HG03280 (cell line): ENCODE measurements around the gene GGN.
A peak's percentile ranks its signal among the peaks of the same experiment; 100 is the strongest.
"Not testable (repeated sequence)": the region's sequence is repeated elsewhere in the genome, so short reads cannot be mapped to it uniquely, and the experiment has no call there.

Experiments used
- ATAC-seq: cut with Tn5 transposase; IDR thresholded peaks from one replicate; pipeline ENCODE4 v1.9.1; 2021; ENCODE audit warnings: mild to moderate bottlenecking, moderate library complexity; ENCODE audit not compliant: unreplicated experiment

Gene GGN

GRCh38 chr19:38411898-38412297 lies 24.1 kb upstream of the GGN start:
- ATAC-seq, result not testable (repeated sequence)

GRCh38 chr19:38411041-38411712 lies 23.3 kb upstream of the GGN start:
- no peak for ATAC-seq

GRCh38 chr19:38410407-38410806 lies 22.6 kb upstream of the GGN start:
- ATAC-seq, result not testable (repeated sequence)

- no peak for ATAC-seq
Observed at GRCh38 chr19:38409631-38410133, 21.8 kb upstream of the GGN start.

GRCh38 chr19:38405276-38405675 lies 17.4 kb upstream of the GGN start:
- no peak for ATAC-seq

- ATAC-seq, result no peak
Observed at GRCh38 chr19:38404858-38405257, 17.0 kb upstream of the GGN start.

GRCh38 chr19:38402967-38403674 lies 15.3 kb upstream of the GGN start, which contains the start of gene FAM98C:
TSS of gene FAM98C (plus strand) at chr19:38403093. CDS start at chr19:38403154, 61 bp downstream.
- peak; percentile 94 for ATAC-seq

- ATAC-seq, result no peak
Observed at GRCh38 chr19:38402623-38402966, 14.8 kb upstream of the GGN start.

GRCh38 chr19:38401148-38401547 lies 13.3 kb upstream of the GGN start:
- ATAC-seq, result no peak

- ATAC-seq, result no peak
Observed at GRCh38 chr19:38400361-38400760, 12.5 kb upstream of the GGN start.

- ATAC-seq, result no peak
Observed at GRCh38 chr19:38399537-38399936, 11.7 kb upstream of the GGN start.

- ATAC-seq, result no peak
Observed at GRCh38 chr19:38399081-38399480, 11.2 kb upstream of the GGN start.

GRCh38 chr19:38395381-38396114 lies 7.7 kb upstream of the GGN start:
- ATAC-seq, result no peak

- peak; percentile 63 for ATAC-seq
Observed at GRCh38 chr19:38394488-38394887, 6.7 kb upstream of the GGN start.

- no peak for ATAC-seq
Observed at GRCh38 chr19:38392707-38393308, 5.0 kb upstream of the GGN start.

GRCh38 chr19:38391911-38392464 lies 4.2 kb upstream of the GGN start:
- no peak for ATAC-seq

- no peak for ATAC-seq
Observed at GRCh38 chr19:38389957-38390924, 2.4 kb upstream of the GGN start.

GRCh38 chr19:38389101-38389925 lies 1.5 kb upstream of the GGN start:
- no peak for ATAC-seq
